CD4-positive, alpha-beta T cell treated with Interleukin-17A for 4 hours (primary cell): ENCODE data around the gene LRRC32.
"Not testable (repeated sequence)": the region's sequence is repeated elsewhere in the genome, so short reads cannot be mapped to it uniquely, and the experiment has no call there.

Experiments used
- DNase-seq: peaks from one replicate; pipeline ENCODE4 v3.0.0-alpha.2; 2020; ENCODE audit warnings: mixed read lengths

The LRRC32 gene

GRCh38 chr11:76626266-76626665 is 44.3 kb downstream of the LRRC32 start:
- no peak for DNase-seq

- no peak for DNase-seq
Measured at GRCh38 chr11:76625472-76626186, 44.9 kb downstream of the LRRC32 start.

GRCh38 chr11:76624500-76625379 is 45.8 kb downstream of the LRRC32 start:
- no peak for DNase-seq

GRCh38 chr11:76623884-76624419 is 46.6 kb downstream of the LRRC32 start:
- no peak for DNase-seq

- no peak for DNase-seq
Measured at GRCh38 chr11:76623171-76623883, 47.2 kb downstream of the LRRC32 start.

GRCh38 chr11:76622493-76623094 is 48.0 kb downstream of the LRRC32 start:
- DNase-seq, result no peak

GRCh38 chr11:76621868-76622267 is 48.7 kb downstream of the LRRC32 start:
- DNase-seq, result no peak

- DNase-seq, result no peak
Measured at GRCh38 chr11:76621466-76621865, 49.1 kb downstream of the LRRC32 start.

GRCh38 chr11:76620489-76620888 is 50.1 kb downstream of the LRRC32 start:
- no peak for DNase-seq

GRCh38 chr11:76619801-76620200 is 50.7 kb downstream of the LRRC32 start:
- not testable (repeated sequence) for DNase-seq

GRCh38 chr11:76617553-76618265 is 52.8 kb downstream of the LRRC32 start:
- no peak for DNase-seq

GRCh38 chr11:76616676-76617552 is 53.6 kb downstream of the LRRC32 start:
- no peak for DNase-seq

GRCh38 chr11:76615950-76616349 is 54.6 kb downstream of the LRRC32 start:
- DNase-seq, result no peak

- DNase-seq, result no peak
Measured at GRCh38 chr11:76614471-76615179, 55.9 kb downstream of the LRRC32 start.

GRCh38 chr11:76613901-76614300 is 56.6 kb downstream of the LRRC32 start:
- DNase-seq, result no peak

- no peak for DNase-seq
Measured at GRCh38 chr11:76612226-76612625, 58.3 kb downstream of the LRRC32 start.

GRCh38 chr11:76610871-76611475 is 59.6 kb downstream of the LRRC32 start:
- DNase-seq, result no peak

GRCh38 chr11:76610371-76610770 is 60.2 kb downstream of the LRRC32 start:
- no peak for DNase-seq

- DNase-seq, result no peak
Measured at GRCh38 chr11:76609736-76610370, 60.7 kb downstream of the LRRC32 start.
